ENCODE measurements around the gene KLHL29. TPM values are rescaled to one million over a fixed set of nuclear protein-coding genes. Genes with fewer than 3 reads are reported as not detected.

KLHL29 gene
- total RNA-seq, 4 donors from 2014 or later, result 10.1 to 27.3 (median 15.7) TPM

GRCh38 chr2:23483791-23484190 lies 98.8 kb downstream of the KLHL29 start:
- no peak overlapping the region for H3K4me3 ChIP-seq (ENCODE audit: low read depth, poor library complexity, severe bottlenecking)
- 86 to 89% methylated on average over 5 of the region's 5 CpGs for WGBS, 2 donors
- TF ChIP-seq POLR2A (IDR thresholded peaks at IDR 0.05) (no peak), CTCF (IDR thresholded peaks at IDR 0.05) (no peak)
- no peak for DNase-seq (ENCODE audit: low spot score in 2 of 2)
- intact Hi-C loops (cut with DNase I; ENCODE audit: low total_unique reads), result no loop called here

GRCh38 chr2:23484275-23484674 lies 99.3 kb downstream of the KLHL29 start:
- no peak overlapping the region for H3K4me3 ChIP-seq (ENCODE audit: low read depth, poor library complexity, severe bottlenecking)
- intact Hi-C loops (cut with DNase I; ENCODE audit: low total_unique reads), result no loop called here
- DNase-seq (ENCODE audit: low spot score in 2 of 2), result no peak
- TF ChIP-seq POLR2A (IDR thresholded peaks at IDR 0.05) (no peak), CTCF (IDR thresholded peaks at IDR 0.05) (no peak)
- WGBS, 2 donors, result 81 to 85% methylated on average over 8 of the region's 8 CpGs

- H3K4me3 ChIP-seq (ENCODE audit: low read depth, poor library complexity, severe bottlenecking), result no peak overlapping the region
- 75% methylated on average over 5 of the region's 5 CpGs for WGBS, 2 donors
Observed at GRCh38 chr2:23484767-23485166, 99.8 kb downstream of the KLHL29 start.

DNA sequence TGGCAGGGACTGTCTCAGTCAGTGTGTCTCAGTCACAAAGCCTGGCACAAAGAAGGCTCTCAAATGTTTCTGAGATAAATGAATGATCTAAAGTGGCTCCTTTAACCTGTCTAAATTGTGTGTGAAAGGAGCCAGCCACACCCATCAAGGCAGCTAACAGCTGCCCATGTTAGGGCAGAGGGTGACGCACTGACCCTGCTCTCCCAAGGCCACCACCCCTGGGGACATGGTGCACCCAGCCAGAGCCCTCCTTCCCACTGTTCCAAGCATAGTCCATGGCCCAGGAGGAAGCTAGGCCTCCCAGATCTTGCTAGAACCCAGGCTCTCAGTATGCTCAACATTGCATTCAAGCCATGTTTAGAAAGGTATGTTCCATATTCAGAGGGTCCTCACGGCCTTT lies 100.3 kb downstream of the KLHL29 start:
- no peak for DNase-seq (ENCODE audit: low spot score in 2 of 2)
- no peak overlapping the region for H3K4me3 ChIP-seq (ENCODE audit: low read depth, poor library complexity, severe bottlenecking)
- no peak for TF ChIP-seq POLR2A (IDR thresholded peaks at IDR 0.05)
- no peak for TF ChIP-seq CTCF (IDR thresholded peaks at IDR 0.05)
- 88 to 91% methylated on average over 2 of the region's 2 CpGs for WGBS, 2 donors
- intact Hi-C loops (cut with DNase I; ENCODE audit: low total_unique reads), result no loop called here

More at GRCh38 chr2:23484767-23485166, 99.8 kb downstream of the KLHL29 start:
- TF ChIP-seq POLR2A (IDR thresholded peaks at IDR 0.05), result no peak
- TF ChIP-seq CTCF (IDR thresholded peaks at IDR 0.05), result no peak
- intact Hi-C loops (cut with DNase I; ENCODE audit: low total_unique reads), result no loop called here
- DNase-seq (ENCODE audit: low spot score in 2 of 2), result no peak

- DNase-seq (ENCODE audit: low spot score in 2 of 2), result no peak
- WGBS, 2 donors, result 78 to 84% methylated on average over 10 of the region's 10 CpGs
- no peak overlapping the region for H3K4me3 ChIP-seq (ENCODE audit: low read depth, poor library complexity, severe bottlenecking)
- intact Hi-C loops (cut with DNase I; ENCODE audit: low total_unique reads), result no loop called here
- TF ChIP-seq CTCF (IDR thresholded peaks at IDR 0.05), result no peak
- TF ChIP-seq POLR2A (IDR thresholded peaks at IDR 0.05), result no peak
Observed at GRCh38 chr2:23485841-23486683, 101.1 kb downstream of the KLHL29 start.
